OCI-M2 (cell line): ENCODE data around the gene PSMA6.
"Not testable (repeated sequence)": the region's sequence is repeated elsewhere in the genome, so short reads cannot be mapped to it uniquely, and the experiment has no call there.

Experiments used
- DNase-seq: peaks from one replicate; lab custom pipeline; 2025; ENCODE audit not compliant: unreplicated experiment; lab: John Stamatoyannopoulos, UW

PSMA6 gene

DNA sequence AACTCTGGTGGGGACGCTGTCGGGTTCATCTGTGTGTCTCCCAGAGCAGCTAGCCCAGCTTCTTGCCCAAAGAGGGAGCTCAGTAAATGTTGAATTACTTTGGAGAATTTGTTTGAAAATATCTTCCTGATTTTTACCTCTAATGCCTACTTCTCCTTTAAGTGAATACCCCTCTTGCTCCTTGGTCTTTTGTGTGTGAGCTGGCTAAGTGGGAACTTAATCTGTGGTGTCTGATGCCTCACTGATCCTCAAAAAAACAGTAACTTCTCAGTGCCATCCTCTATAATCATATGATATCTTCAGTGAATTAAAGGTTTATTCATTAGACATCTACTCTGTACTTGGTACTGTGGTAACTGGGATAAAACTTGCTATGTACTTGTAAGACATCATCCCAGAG is 7.7 kb upstream of the PSMA6 start:
- no peak for DNase-seq

- no peak for DNase-seq
These were observed 6.8 kb upstream of the PSMA6 start for GRCh38 chr14:35285168-35286002.

- no peak for DNase-seq
These were observed 6.1 kb upstream of the PSMA6 start for GRCh38 chr14:35286003-35286600.

DNA sequence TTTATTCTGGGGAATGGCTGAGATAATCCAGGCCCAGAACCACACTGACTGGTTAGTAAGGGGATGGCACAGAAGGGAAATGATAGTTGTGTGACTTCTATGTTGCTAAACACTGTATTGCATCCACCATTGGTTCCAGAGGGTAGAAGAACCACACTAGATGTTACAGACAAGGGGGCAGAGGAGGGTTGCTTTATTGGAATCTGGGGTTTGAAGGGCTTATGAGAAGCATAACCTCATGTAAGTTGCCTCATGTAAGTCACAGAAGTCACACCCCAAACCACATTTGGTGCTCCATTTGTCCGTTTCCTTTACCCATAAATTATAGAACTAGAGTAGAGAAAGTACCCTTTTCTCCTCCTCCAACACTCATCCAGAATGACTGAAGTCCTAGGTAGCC is 5.5 kb upstream of the PSMA6 start:
- no peak for DNase-seq

DNA sequence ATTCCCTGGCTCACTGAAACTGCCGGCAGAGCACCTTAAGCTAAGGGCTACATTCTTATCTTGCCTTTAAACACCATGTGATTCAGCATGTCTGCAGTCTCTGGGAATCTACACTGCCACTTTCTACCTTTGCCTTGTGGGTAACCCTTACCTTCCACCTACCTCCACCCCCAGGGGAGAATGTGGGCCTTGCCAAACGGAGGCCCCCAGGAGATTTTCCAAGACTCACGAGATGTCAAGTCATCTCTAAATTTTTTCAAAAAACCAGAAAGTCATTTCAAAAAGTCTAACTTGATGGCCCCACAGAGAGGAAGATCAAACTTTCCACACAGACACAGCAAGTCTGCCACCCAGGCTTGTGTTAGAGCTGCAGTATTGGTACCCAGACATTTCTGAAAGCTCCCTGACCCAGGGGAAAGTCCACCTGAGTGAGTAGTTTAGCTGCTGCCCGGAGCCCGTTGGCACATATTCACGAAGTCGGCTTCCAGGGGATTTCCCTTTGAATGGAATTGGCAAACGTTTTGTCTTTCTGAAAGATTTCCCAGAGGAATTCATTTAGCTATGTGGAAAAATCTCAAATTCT is 4.7 kb upstream of the PSMA6 start:
- DNase-seq = no peak

GRCh38 chr14:35289623-35290022 is 2.6 kb upstream of the PSMA6 start:
- no peak for DNase-seq

- no peak for DNase-seq
These were observed 784 bp downstream of the PSMA6 start for GRCh38 chr14:35292770-35293561.

GRCh38 chr14:35295845-35296161 is 3.6 kb downstream of the PSMA6 start:
- DNase-seq = no peak

- no peak for DNase-seq
These were observed 4.4 kb downstream of the PSMA6 start for GRCh38 chr14:35296545-35296944.

DNA sequence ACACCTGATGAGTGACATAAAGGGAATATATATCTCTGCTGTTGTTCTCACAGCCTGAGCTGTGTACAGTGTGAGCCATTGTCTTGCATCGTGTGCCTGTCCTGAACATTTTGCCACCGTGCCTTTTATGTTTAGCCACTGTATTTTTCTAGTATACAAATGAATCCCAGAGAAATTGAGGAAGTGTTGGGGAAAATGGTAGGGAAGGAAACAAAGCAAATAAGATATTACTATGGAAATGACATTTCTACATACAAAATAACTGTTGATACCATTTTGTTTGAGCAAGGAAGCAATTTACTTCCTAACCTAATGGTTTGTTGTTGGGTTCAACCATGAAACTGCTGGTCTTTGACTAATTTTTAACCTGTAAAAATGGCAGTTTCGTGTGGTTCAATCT is 5.5 kb downstream of the PSMA6 start:
- no peak for DNase-seq

GRCh38 chr14:35298351-35298750 is 6.2 kb downstream of the PSMA6 start:
- no peak for DNase-seq

DNA sequence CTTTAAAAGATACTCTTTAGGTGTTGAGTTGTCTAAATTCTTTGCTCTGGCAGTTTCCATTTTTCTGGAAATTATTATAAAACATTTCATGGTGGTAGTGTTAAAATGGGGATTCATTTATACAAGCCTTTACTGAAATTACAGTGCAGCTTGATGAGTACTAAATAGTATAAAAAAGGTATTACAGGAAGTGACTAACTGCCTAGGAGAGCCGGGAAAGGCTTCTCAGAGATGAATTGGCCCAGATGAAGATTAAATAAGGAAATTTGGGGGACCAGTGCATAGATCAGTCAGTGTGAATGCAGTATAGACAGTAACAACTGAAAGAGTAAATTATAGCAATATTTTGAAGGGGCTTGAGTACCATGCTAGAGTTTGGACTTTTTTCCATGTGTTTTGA is 7.5 kb downstream of the PSMA6 start:
- no peak for DNase-seq

GRCh38 chr14:35300228-35300627 is 8.0 kb downstream of the PSMA6 start:
- DNase-seq = no peak

GRCh38 chr14:35301334-35301733 is 9.2 kb downstream of the PSMA6 start:
- not testable (repeated sequence) for DNase-seq

DNA sequence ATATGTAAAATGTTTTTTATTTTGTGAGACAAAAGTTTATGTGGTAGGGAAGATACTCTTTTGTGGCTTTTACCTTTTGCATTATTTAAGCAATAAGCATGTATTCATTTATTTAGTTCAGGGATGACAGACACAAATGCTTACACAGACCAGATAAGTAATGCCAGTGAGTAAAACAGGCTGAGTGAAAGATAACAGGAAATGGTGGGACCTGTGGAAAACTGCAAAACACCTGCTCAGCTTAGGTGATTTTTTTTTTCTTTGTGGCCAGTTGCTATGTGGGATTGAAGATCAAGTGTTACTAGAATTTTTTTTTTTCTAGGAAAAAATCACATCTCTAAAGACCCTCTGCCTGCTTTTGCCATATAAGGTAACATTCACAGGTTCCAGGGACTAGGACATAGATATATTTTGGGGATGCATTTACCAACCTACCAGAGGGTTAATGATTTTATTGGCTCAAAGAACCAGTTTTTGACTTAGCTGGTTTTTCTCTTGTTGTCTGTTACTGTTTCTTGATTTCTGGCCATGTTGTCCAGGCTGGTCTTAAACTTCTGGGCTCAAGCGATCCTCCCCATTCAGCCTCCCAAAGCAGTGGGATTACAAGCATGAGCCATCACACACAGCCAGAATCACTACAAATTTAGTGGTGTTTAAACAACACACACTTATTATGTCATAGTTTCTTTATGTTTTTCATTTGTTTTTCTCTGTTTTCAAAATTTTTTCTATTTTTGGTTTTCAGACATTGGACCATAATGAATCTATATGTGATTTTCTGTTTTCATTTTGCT is 9.8 kb downstream of the PSMA6 start:
- DNase-seq = no peak

GRCh38 chr14:35303149-35303935 is 11.2 kb downstream of the PSMA6 start:
- DNase-seq = no peak

DNA sequence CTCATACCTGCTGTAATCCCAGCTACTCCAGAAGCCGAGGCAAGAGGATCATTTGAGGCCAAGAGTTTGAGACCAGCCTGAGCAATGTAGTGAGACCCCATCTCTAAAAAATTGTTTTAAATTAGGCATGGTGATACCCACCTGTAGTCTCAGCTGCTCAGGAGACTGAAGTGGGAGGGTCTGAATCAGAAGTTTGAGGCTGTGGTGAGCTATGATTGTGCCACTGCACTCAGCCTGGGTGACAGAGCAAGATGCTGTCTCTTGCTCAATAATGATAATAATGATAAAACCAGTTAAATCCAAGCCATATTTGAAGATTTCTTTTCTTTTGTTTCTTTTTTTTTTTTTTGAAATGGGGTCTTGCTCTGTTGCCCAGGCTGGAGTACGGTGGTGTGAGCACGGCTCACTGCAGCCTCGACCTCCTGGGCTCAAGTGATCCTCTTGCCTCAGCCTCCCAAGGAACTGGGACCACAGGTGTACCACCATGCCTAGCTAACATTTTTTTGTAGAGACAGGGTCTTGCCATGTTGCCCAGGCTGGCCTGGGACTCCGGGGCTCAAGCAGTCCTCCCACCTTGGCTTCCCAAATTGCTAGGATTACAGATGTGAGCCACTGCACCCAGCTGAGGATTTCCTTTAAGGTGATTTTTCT is 12.8 kb downstream of the PSMA6 start:
- DNase-seq = no peak

DNA sequence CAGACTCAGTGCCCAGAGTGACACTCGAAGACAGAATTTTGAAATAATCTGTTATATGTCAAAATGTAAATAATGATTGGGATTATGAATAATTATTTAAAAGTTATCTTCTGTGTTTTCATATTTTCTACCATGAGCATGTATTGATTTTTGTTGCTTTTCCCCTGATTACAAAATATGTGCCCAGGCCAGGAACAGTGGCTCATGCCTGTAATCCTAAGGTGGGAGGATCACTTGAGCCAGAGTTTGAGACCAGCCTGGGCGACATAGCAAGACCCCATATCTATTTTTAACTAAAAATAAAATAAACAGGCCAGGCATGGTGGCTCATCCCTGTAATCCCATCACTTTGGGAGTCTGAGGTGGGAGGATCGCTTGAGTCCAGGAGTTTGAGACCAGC is 13.5 kb downstream of the PSMA6 start:
- no peak for DNase-seq

GRCh38 chr14:35306114-35306513 is 13.9 kb downstream of the PSMA6 start:
- DNase-seq = no peak

GRCh38 chr14:35317820-35318219 is 25.6 kb downstream of the PSMA6 start:
- no peak for DNase-seq
